GM10847 (cell line): ENCODE data around the gene CEP19.

Experiments
- POLR2A ChIP-seq: IDR thresholded peaks from 2 replicates; pipeline ENCODE4 v1.6.1; 2011; ENCODE audit not compliant: insufficient read length; ENCODE audit errors: extremely low read depth

The CEP19 gene

DNA sequence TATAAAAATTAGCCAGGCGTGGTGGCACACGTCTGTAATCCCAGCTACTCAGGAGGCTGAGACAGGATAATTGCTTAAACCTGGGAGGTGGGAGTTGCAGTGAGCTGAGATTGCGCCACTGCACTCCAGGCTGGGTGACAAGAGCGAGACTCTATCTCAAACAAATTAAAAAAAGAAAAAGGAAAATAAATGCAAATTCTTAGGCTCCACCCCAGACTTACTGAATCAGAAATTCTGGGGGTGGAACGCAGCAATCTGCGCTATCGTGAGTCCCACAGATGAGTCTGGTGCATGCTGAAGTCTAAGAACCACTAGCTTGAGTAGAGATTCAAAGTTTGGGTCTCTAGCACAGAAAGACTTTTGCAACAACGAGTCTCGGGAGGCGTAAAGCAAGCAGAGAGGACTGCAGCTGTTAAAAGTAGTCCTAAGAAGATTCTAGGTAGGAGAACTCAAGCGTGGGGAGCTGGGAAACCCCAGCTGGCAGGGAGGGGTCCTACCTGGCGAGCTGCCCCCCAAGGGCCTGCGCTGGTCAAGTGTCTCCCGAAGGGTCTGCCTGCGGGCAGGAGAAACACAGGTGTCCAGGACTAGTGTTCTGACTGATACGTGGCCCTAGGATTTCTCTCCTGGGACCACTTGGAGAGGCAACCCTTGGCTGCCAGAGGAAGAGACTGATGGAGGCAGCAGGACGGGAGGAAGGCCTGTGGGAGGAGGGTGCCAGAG, 21.9 kb downstream of the CEP19 start:
- TF ChIP-seq POLR2A: no peak

DNA sequence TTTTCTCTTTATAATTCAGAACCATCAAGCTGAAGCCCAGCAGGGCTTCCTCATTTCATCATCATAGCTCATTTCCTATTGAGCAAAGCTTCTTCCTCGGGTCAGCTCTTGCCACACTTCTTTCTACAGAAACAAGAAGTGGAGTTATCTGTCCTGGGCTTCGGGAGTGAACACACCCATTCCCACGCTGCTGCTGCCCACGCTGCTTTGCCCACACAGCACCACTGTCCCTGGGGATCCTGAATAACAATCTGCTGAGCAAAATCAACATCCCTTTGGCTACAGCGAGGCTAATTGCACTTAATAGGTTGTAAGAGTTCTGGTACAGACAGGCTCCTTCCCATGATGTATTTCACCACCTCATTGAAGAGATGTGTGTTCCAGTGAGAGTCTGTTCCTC, 23.7 kb downstream of the CEP19 start:
- no peak for TF ChIP-seq POLR2A

DNA sequence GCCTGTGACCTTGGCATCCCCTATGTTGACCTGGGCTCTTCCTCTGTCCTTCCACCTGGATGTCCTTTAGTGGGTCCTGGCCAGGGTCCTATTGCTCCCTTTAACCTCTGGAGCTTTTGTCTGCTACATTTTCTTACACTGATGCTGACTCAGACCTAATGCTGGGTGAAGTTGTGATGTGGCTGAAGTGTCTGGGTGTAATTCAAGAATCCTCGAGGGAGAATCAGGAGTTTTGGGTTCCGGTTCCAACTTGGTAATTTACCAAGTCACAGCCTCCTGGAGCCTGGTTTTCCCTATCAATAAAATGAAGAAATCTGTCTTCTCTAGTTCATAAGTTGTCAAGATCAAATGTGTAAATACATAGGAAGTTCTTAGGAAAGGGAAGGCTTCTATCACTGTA, 25.6 kb downstream of the CEP19 start:
- TF ChIP-seq POLR2A: no peak

DNA sequence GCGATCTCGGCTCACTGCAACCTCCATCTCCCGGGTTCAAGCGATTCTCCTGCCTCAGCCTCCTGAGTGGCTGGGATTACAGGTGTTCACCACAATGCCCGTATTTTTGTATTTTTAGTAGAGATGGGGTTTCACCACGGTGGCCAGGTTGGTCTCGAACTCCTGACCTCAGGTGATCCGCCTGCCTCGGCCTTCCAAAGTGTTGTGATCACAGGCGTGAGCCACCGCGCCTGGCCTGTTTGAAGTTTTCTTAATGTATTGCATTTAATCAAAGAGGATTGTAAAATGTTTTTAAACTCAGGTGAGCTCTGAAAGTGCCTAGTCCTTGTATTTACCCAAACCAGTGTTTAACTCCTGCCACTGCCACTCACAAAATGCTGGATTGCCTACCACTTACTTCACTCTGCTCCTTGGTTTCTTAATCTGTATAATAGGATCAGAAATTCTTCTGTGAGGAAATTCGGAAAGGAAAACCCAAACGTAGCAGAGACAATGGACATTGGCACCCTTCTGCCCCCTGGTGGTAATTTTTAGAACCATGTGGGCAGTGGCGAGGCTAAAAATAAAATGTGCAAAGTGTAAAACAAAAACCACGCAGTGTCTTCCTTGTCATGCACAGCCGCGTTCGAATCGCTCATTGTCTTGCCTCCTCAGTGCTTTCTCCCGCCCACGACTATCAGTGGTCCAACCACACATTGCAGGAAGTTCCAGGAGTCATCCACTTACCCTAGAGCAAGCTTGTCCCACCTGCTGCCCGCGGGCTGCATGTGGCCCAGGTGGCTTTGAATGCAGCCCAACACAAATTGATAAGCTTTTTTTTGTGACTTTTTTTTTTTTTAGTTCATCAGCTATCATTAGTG, 27.3 kb downstream of the CEP19 start:
- no peak for TF ChIP-seq POLR2A

DNA sequence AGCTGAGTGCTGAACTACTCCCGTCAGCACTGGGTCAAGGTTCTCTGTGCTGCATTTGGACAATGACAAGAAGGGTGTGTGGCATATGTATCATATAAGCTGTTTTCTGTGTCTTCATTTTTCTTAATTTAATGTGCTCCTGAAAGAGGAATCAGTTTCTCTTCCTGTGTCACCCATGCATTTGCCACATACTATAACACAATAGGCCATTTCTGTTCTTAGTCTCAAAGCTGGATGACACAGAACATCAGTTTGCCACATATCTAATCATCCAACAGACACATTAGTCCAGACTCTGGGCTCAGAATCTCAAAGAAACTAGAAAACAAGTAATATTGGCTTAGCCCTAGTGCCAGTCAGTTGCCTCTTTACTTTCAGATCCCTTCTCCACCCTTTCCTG, 34.1 kb downstream of the CEP19 start:
- TF ChIP-seq POLR2A: no peak

DNA sequence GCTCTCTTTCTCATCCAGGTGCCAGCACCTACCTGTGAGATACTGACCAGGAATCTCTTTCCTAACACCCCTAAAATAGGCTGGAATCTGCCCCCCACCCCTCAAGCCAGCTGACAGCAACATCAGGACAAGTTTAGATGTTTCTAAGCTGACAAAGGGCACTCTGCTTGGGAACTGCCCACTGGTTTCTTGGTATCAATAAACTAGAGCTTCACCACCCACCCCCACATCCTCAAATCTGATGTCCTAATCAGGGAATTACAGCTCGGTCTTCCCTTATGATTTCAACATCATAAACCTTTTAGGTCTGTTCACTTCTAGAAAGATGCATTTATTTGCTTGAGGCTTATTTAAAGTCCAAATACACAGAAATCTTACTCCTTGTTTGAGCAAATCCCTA, 34.7 kb downstream of the CEP19 start:
- no peak for TF ChIP-seq POLR2A

DNA sequence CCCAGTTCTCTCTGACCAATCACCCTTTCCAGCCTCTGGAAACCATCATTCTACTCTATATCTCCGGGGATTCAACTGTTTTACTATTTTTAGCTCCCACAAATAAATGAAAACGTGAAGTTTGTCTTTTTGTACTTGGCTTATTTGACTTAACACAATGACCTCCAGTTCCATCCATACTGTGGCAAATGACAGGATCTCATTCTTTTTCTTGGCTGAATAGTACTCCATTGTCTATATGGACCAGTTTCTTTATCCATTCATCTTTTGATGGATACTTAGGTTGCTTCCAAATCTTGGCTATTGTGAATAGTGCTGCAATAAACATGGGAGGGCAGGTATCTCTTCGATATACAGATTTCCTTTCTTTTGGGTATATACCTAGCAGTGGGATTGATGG, 38.4 kb downstream of the CEP19 start:
- no peak for TF ChIP-seq POLR2A

DNA sequence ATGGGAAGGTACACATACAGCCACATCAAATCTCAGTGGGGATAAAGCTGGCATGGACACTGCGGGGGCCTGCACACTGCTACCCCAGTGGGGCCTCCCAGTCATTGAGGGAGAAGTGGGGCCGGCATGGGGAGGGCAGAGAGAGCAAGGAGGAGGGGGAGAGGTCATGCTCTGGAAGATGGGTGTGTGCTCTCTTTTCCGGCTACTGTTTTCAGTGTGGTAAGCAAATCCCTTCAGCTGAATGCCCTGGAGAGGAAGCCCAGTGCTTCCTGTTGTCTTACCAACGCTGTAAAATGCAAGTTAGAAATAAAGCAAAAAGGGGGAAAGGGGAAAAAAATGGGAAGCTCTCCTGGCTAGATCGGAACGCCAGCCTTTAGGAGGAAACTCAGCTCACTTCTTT, 41.7 kb downstream of the CEP19 start:
- no peak for TF ChIP-seq POLR2A

DNA sequence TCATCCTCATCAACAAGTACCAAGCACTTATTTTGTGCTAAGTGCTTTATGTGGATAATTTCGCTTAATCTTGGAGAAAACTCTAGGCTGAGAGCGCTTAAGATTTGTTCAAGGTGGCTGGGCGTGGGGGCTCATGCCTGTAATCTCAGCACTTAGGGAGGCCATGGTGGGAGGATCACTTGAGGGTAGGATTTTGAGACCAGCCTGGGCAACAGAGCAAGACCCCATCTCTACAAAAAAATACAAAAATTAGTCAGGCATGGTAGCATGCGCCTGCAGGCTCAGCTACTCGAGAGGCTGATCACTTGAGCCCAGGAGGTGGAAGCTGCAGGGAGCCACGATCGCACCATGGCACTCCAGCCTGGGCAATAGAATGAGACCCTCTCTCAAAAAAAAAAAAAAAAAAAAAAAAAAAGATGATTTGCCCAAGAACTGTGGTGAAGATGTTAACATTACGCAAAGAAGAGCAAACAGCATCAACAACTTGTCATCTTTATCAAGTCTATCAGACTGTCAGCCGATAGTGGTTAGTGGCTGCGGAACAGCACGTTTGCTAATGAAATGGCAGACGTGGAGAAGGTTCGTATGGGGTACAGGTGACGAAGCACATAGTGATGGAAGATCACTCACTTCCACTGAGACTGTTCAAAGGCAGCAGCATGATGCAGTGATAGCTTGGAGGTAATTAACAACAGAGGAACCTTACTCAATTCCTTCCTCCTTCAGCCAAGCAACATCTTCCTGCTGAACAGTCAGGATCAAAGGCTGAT, 44.8 kb downstream of the CEP19 start:
- no peak for TF ChIP-seq POLR2A

DNA sequence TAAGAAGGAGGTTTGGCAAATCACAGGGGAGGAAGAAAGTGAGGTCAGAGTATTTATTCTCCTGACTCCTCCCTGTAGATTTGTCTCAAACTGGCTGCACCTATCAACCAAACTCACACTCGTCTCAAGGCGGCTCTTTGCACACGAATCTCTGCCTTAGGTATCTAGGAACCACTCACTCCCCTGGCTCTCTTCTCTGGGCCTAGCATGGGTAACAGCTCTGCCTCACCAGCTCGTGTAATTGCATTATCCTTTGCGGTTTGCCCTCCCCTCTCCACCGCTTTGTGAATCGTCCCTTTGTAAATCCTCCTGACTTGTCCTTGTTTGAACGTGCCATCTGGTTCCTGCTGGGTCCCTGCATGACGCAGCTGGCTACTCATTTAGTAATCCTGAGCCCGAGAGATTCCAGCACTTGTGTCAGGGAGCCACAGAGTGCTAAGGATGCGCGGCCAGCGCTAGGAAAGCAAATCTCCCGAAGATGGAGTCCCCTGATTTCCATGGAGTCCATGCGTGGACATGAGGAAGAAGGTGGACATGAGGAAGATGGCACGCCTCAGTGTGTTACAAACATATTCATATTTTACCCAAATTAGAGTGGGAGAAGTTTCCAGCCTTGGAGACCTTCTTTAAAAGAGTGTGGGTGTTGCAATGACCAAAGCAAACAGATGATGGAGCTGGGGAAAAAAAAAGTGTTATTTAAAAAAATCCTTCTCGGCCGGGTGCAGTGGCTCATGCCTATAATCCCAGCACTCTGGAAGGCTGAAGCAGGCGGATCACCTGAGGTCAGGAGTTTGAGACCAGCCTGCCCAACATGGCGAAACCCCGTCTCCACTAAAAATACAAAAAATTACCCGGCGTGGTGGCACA, 45.8 kb downstream of the CEP19 start:
- no peak for TF ChIP-seq POLR2A

DNA sequence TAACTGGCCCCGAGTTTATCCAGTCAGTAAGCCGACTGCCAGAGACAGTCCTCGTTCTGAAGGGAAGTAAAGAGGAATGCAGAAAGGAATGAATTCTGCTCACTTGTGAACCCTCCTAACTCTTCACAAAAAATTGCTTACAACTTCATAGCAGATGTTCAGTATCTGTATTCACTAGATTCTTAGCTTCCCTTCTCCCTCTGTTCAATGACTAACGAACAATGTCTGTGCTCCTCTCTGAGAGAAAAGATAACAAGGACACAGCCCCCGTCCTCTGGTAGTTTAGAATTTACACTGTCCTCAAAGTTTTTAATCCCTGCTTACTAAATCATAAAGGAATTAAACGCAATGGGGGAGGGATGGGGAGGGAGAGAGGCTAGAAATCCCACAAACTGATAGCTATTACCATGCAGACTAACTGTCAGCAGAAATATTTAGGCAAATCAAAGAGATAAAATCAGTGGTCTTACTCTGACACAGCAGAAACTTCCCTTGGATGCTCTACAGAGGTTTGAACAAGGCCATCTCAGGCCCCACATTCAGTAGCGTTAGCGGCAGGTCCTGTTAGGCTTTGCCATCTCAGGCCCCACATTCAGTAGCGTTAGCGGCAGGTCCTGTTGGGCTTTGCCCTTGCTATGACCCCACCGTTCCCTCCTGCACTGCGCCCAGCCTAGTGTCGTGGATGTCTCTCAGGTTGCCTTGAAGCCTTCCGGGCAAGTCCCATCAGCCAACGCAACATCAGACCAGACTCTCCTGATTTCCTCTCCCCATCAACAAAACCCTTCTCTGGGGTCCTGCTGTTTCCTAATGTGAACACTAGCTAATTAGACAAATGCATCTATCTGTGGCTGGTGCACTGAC, 49.1 kb downstream of the CEP19 start:
- no peak for TF ChIP-seq POLR2A

DNA sequence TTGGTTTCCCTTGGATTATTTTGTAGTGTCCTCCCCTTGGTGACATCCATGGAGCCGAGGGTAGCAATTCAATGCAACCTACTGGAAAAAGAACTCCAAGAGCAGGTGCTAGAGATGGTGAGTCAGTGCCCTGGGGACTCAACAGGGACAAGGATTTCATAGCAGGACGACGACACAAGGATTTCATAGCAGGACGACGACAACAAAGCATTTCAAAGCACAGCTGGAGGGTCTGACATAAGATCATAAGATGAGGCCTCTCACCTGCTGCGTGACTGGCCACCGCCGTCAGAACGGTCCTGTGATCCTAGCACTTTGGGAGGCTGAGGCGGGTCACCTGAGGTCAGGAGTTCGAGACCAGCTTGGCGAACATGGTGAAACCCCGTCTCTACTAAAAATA, 50.0 kb downstream of the CEP19 start:
- TF ChIP-seq POLR2A: no peak

DNA sequence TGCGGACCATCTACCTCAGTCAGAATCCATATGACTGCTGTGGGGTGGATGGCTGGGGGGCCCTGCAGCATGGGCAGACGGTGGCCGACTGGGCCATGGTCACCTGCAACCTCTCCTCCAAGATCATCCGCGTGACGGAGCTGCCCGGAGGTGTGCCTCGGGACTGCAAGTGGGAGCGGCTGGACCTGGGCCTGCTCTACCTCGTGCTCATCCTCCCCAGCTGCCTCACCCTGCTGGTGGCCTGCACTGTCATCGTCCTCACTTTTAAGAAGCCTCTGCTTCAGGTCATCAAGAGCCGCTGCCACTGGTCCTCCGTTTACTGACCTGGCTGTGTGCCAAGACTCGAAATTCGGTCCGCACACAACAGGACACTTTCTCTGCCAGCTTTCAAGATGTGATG, 50.6 kb downstream of the CEP19 start:
- no peak for TF ChIP-seq POLR2A
